SW 1271 (cell line): ENCODE measurements around the gene INTS6.

ENCODE experiments used
- DNase-seq, 2 experiments: peaks; one replicate each; lab custom pipeline; 2025; lab: John Stamatoyannopoulos, UW

The INTS6 gene

DNA sequence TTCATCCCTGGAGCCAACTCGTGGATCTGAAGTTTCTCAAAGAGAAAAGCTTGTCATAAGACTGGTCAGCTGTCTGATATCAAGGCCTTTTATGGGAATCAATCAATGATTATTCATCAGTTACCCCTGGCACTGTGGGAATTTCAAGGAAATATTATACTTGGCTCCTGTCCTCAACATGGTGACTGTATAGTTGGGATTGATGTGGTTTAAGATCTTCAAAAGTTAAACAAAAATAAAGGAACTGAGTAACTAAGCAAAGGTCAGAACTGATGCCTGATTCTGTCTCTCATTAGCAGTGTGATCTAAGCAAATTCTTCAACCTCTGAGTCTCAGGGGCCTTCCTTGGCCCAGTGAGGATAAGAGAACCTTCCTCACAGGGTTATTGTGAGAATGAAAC, 135.6 kb downstream of the INTS6 start:
- DNase-seq = no peak

- DNase-seq = no peak
These were observed 139.2 kb downstream of the INTS6 start for GRCh38 chr13:51313619-51314018.

- DNase-seq = no peak
These were observed 140.8 kb downstream of the INTS6 start for GRCh38 chr13:51311957-51312520.
